HL-60 (cell line): ENCODE data around the gene DNAJC10.

Experiments used
- CTCF ChIP-seq: IDR thresholded peaks from one replicate; pipeline ENCODE4 v1.5.1; 2011; ENCODE audit warnings: low read length, control low read depth, inconsistent platforms; ENCODE audit not compliant: insufficient read depth
- POLR2AphosphoS5 ChIP-seq: IDR thresholded peaks from 2 replicates; pipeline ENCODE4 v1.6.1; 2012; ENCODE audit warnings: low read depth

- no peak for TF ChIP-seq CTCF
- no peak for TF ChIP-seq POLR2AphosphoS5
These were observed 105.1 kb downstream of the DNAJC10 start for GRCh38 chr2:182821182-182821581.
